ENCODE results near the gene STK38. TPM values are rescaled to one million over a fixed set of nuclear protein-coding genes. Genes with fewer than 3 reads are reported as not detected.
A peak's percentile ranks its signal among the peaks of the same experiment; 100 is the strongest.

Gene STK38
- total RNA-seq, 4 donors from 2014 or later, result 23.0 to 33.8 (median 27.0) TPM

DNA sequence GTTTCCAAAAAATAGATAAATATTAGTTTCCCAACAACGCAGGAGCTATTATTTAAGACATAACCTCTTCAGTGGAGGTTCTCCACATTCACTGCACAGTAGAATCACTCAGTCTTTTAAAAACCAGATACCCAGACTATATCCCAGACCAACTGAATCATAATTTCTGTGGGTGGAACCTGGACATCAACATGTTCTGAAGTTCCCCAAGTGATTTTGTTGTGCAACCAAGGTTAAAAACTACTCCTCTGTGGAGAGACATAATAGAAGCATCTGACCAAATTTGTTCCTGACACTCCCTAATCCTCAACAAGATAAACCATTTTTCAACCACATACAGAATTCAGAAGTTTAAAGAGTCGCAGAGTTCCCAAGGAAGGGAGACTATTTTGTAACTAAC lies 42.3 kb downstream of the STK38 start:
- TF ChIP-seq POLR2A (IDR thresholded peaks at IDR 0.05), result no peak
- TF ChIP-seq, protein P1, sequence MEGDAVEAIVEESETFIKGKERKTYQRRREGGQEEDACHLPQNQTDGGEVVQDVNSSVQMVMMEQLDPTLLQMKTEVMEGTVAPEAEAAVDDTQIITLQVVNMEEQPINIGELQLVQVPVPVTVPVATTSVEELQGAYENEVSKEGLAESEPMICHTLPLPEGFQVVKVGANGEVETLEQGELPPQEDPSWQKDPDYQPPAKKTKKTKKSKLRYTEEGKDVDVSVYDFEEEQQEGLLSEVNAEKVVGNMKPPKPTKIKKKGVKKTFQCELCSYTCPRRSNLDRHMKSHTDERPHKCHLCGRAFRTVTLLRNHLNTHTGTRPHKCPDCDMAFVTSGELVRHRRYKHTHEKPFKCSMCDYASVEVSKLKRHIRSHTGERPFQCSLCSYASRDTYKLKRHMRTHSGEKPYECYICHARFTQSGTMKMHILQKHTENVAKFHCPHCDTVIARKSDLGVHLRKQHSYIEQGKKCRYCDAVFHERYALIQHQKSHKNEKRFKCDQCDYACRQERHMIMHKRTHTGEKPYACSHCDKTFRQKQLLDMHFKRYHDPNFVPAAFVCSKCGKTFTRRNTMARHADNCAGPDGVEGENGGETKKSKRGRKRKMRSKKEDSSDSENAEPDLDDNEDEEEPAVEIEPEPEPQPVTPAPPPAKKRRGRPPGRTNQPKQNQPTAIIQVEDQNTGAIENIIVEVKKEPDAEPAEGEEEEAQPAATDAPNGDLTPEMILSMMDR (IDR thresholded peaks at IDR 0.05), result no peak
- TF ChIP-seq EP300 (IDR thresholded peaks at IDR 0.05), result no peak
- no peak for TF ChIP-seq POLR2AphosphoS5 (IDR thresholded peaks at IDR 0.05)
- Histone ChIP-seq H3K4me1 (peaks cover 4% of the 10 kb centered on the region), H3K36me3 (peaks cover 43% of the 10 kb centered on the region), H3K27me3 (no peaks in the 10 kb centered on the region), H3K9me3 (no peaks in the 10 kb centered on the region), H3K4me3 (no peak overlapping the region), H3K27ac (peak overlapping the region; percentile 34)
- WGBS, result 88% methylated on average over 2 of the region's 2 CpGs
- DNase-seq (ENCODE audit: low spot score in 2 of 2), result no peak

DNA sequence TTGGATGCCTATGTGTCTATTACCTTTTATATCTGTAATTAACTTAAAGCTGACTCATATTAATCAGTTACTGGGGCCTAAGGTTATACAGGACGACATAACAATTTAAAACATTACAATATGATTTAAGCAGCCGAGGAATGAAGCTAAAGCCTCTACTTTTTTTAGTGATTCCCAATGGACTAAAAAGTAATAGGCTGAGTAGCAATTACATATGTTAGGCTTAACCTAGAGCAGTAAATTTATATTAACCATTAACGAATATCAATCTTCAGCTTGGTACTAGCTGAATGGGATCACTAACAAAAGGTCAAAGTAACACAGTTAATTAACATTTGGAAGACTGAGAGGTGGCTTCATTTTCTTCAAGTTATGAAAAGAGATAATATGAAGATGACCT lies 43.1 kb downstream of the STK38 start:
- no peaks in the 10 kb centered on the region for H3K9me3 ChIP-seq
- H3K36me3 ChIP-seq, result peaks cover 46% of the 10 kb centered on the region
- H3K4me3 ChIP-seq, result no peak overlapping the region
- peaks cover 4% of the 10 kb centered on the region for H3K4me1 ChIP-seq
- H3K27me3 ChIP-seq, result no peaks in the 10 kb centered on the region
- no peak for DNase-seq (ENCODE audit: low spot score in 2 of 2)
- WGBS, result 92% methylated on average over 3 of the region's 3 CpGs
- H3K27ac ChIP-seq, result no peak overlapping the region
- TF ChIP-seq EP300 (IDR thresholded peaks at IDR 0.05) (no peak), POLR2A (IDR thresholded peaks at IDR 0.05) (no peak), POLR2AphosphoS5 (IDR thresholded peaks at IDR 0.05) (no peak)
- TF ChIP-seq, protein P1 (IDR thresholded peaks at IDR 0.05), result no peak

DNA sequence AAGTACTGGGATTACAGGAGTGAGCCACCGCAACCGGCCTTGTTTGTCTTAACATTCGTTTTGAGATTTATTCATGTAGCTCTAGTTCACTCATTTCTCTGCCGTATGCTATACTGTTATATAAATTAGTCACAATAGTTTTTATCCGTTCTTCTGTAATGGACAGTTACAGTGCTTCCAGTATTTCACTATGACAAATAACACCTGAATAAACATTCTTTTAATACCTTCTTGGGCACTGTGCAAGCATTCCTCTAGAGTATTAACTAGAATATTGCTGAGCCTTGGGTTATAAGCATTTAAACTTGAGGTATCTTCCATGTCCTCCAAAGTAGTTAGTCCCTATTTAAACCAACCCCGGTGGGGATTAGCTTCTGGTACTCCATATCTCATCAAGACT lies 45.6 kb downstream of the STK38 start:
- 80% methylated on average over 6 of the region's 6 CpGs for WGBS

DNA sequence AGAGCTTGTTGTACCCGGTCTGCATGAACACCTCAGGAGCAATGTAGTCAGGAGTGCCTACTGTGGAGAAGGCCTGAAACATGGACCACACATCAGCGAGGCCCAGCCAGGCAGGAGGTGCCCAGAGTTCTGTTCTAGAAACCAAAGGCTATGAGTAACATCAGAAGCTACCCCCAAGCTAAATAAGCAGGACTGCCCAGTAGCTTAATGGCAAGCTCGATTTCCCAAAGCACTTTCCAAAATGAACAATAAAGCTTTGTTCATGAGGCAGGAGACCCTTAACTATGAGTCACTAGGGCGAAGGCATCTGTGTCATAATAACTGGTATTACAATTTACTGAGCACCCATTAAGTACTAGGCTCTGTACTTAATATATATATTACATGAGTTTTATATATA lies 47.4 kb downstream of the STK38 start:
- no peak for DNase-seq (ENCODE audit: low spot score in 2 of 2)
- Histone ChIP-seq H3K9me3 (no peaks in the 10 kb centered on the region), H3K4me3 (no peak overlapping the region), H3K36me3 (peaks cover 65% of the 10 kb centered on the region), H3K4me1 (no peaks in the 10 kb centered on the region), H3K27me3 (no peaks in the 10 kb centered on the region), H3K27ac (no peak overlapping the region)
- TF ChIP-seq, protein P1 (IDR thresholded peaks at IDR 0.05), result no peak
- TF ChIP-seq POLR2AphosphoS5 (IDR thresholded peaks at IDR 0.05) (no peak), EP300 (IDR thresholded peaks at IDR 0.05) (no peak), POLR2A (IDR thresholded peaks at IDR 0.05) (no peak)
- WGBS, result 62% methylated on average over 4 of the region's 4 CpGs

More for the DNA sequence above, 45.6 kb downstream of the STK38 start:
- no peaks in the 10 kb centered on the region for H3K27me3 ChIP-seq
- no peak overlapping the region for H3K4me3 ChIP-seq
- peaks cover 4% of the 10 kb centered on the region for H3K4me1 ChIP-seq
- no peaks in the 10 kb centered on the region for H3K9me3 ChIP-seq
- DNase-seq (ENCODE audit: low spot score in 2 of 2), result no peak
- H3K36me3 ChIP-seq, result peaks cover 62% of the 10 kb centered on the region
- no peak for TF ChIP-seq EP300 (IDR thresholded peaks at IDR 0.05)
- no peak for TF ChIP-seq POLR2AphosphoS5 (IDR thresholded peaks at IDR 0.05)
- no peak for TF ChIP-seq POLR2A (IDR thresholded peaks at IDR 0.05)
- TF ChIP-seq, protein P1 (IDR thresholded peaks at IDR 0.05), result no peak
- no peak overlapping the region for H3K27ac ChIP-seq

DNA sequence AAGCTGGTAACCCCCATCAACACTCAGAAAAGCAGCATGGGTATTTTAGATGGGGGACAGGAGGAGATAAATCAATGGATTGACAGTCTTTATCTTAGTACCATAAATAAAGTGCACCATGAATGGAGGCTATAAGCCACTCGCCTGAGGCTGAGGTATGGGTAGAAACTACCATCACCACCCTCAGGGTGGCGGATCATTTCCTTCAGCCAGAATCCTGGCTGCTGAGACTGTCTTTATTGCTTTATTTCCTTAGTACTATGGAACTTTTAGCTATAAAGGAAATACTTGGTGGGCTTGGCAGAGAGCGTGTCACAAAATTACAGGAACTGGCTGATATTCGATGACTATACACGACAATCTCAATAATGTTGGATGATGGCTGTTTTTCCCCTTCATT lies 52.2 kb downstream of the STK38 start:
- DNase-seq (ENCODE audit: low spot score in 2 of 2), result no peak
- peaks cover 66% of the 10 kb centered on the region for H3K36me3 ChIP-seq
- 91% methylated on average over 5 of the region's 5 CpGs for WGBS
- no peak overlapping the region for H3K27ac ChIP-seq
- no peaks in the 10 kb centered on the region for H3K27me3 ChIP-seq
- no peak overlapping the region for H3K4me3 ChIP-seq
- H3K9me3 ChIP-seq, result no peaks in the 10 kb centered on the region
- peaks cover 7% of the 10 kb centered on the region for H3K4me1 ChIP-seq
- TF ChIP-seq, protein P1 (IDR thresholded peaks at IDR 0.05), result no peak
- TF ChIP-seq POLR2AphosphoS5 (IDR thresholded peaks at IDR 0.05) (no peak), POLR2A (IDR thresholded peaks at IDR 0.05) (no peak), EP300 (IDR thresholded peaks at IDR 0.05) (no peak)
